Astrocyte (in vitro differentiated cells and primary cell): ENCODE results near the gene CTNND2.

Experiments
- EZH2 ChIP-seq: IDR thresholded peaks from 2 replicates; pipeline ENCODE4 v1.6.1; 2012; ENCODE audit warnings: mild to moderate bottlenecking, low read length, inconsistent platforms; ENCODE audit not compliant: insufficient read depth
- TF ChIP-seq, protein P1 (sequence below): IDR thresholded peaks from 2 replicates; pipeline ENCODE4 v1.5.1; 2011; ENCODE audit warnings: low read depth, mild to moderate bottlenecking, inconsistent platforms, low read length, moderate library complexity; ENCODE audit not compliant: insufficient read depth

DNA sequence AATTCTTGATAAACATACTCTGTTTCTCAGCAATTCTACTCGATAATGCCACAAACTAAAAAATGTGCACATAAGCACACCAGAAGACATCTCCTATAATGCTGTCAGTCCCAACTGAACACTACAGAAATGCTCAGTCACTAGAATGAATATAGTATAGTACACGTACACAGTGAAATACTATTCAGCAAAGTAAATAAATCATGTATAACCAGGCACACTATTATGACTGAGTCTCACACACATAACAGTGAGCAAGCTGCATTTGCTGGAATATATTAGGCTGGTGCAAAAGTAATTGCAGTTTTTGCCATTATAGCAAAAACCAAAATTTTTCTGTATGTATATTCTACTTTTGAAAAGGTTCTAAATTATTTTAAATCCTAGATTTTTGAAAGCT is 310.2 kb downstream of the CTNND2 start:
- TF ChIP-seq, protein P1, sequence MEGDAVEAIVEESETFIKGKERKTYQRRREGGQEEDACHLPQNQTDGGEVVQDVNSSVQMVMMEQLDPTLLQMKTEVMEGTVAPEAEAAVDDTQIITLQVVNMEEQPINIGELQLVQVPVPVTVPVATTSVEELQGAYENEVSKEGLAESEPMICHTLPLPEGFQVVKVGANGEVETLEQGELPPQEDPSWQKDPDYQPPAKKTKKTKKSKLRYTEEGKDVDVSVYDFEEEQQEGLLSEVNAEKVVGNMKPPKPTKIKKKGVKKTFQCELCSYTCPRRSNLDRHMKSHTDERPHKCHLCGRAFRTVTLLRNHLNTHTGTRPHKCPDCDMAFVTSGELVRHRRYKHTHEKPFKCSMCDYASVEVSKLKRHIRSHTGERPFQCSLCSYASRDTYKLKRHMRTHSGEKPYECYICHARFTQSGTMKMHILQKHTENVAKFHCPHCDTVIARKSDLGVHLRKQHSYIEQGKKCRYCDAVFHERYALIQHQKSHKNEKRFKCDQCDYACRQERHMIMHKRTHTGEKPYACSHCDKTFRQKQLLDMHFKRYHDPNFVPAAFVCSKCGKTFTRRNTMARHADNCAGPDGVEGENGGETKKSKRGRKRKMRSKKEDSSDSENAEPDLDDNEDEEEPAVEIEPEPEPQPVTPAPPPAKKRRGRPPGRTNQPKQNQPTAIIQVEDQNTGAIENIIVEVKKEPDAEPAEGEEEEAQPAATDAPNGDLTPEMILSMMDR: no peak
- no peak for TF ChIP-seq EZH2
